ENCODE measurements around the gene GOLGA8M.
"Not testable (repeated sequence)": the region's sequence is repeated elsewhere in the genome, so short reads cannot be mapped to it uniquely, and the experiment has no call there.

Gene GOLGA8M

DNA sequence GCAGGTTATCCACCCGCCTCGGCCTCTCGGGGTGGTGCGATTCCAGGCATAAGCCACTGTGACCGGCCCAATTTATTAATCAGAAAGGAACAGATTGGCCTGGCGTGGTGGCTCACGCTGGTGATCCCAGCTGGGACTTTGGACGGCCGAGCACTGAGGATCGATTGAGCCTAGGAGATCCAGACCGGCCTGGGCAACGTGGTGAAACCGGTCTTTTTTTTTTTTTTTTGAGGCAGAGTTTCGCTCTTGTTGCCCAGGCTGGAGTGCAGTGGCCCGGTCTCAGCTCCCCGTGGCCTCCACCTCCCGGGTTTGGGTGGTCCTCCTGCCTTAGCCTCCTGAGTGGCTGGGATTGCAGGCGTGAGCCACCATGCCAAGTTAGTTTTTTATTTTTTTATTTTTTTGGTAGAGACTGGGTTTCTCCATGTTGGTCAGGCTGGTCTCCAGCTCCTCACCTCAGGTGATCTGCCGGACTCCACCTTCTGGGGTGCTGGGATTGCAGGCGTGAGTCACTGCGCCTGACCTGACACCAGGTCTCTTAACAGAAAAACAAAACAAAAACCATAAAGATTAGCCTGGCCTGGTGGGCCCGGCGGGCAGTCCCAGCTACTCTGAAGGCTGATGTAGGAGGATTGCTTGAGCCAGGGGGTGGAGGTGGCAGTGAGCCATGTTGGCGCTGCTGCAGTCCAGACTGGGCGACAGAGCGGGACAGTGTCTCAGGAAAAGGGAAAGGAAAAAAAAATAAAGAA is 18.0 kb downstream of the GOLGA8M start:
- not testable (repeated sequence) for DNase-seq (ENCODE audit: low read depth); H3K4me3 ChIP-seq (ENCODE audit: low read length)

DNA sequence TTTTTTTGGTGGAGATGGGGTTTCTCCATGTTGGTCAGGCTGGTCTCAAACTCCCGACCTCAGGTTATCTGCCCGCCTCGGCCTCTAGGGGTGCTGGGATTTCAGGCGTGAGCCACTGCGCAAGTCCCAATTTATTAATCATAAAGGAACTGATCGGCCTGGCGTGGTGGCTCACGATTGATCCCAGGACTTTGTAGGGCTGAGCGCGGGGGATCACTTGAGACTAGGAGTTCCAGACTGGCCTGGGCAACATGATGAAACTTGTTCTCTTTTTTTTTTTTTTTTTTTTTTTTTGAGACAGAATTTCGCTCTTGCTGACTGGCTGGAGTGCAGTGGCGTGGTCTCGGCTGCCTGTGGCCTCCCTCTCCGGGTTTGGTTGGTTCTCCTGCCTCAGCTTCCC is 19.2 kb downstream of the GOLGA8M start:
- not testable (repeated sequence) for DNase-seq (ENCODE audit: low read depth); H3K4me3 ChIP-seq (ENCODE audit: low read length)

DNA sequence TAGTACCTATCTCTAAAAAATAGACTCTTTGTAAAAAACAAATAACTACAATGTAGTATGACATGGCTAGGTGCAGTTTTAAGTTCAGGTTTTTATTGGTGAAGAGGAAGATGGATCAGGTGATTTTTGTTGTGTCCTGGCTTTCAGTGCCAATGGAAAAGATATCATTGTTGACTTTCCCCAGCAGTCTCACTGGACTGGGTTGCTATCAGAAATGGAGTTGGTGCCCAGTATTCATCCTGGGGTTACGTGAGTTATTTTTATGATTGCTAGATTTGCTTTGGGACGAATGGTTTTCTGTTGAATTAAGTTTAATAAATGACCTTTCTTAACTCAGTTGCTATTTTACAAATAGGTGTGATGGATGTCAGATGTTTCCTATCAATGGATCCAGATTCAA is 38.7 kb downstream of the GOLGA8M start:
- not testable (repeated sequence) for DNase-seq (ENCODE audit: low read depth); H3K4me3 ChIP-seq (ENCODE audit: low read length)

DNA sequence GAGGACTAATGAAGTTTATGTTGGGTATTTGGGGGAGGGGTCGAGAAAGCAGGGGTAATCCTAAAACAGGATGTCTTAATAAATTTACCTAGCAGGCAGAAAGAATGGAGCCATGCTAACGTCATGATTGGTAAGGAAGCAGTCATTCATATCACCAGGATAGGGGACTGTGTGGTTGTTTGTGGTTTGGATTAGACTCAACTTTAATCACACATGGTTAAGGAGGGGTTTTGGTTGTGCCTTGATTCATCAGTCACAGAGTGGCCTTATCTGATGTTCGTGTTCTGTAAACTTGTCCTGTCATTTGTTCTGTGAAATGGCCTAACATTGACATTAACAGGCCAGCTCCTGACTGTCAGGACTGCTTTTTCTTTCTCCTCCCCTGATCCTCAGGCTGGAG is 40.1 kb downstream of the GOLGA8M start:
- not testable (repeated sequence) for DNase-seq (ENCODE audit: low read depth); H3K4me3 ChIP-seq (ENCODE audit: low read length)

DNA sequence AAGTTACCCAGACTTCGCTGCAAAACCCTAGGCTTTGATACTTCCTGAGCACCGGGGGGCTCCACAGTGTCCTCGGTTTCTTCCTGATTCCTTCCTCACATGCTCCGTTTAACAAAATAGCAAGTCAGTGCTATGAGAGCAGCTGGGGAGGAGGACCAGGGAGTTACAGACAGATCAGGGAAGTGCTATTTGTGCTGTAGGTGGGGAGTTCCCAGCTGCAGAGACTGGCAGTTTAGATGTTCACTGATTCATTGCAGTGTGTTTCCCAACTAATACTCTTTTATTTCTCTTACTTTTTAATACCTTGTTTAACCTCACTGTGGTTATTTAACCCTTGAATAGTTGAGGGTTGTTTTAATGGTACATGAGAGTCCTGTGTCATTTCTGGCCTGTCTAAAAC is 45.8 kb downstream of the GOLGA8M start:
- not testable (repeated sequence) for H3K4me3 ChIP-seq (ENCODE audit: low read length); DNase-seq (ENCODE audit: low read depth)

DNA sequence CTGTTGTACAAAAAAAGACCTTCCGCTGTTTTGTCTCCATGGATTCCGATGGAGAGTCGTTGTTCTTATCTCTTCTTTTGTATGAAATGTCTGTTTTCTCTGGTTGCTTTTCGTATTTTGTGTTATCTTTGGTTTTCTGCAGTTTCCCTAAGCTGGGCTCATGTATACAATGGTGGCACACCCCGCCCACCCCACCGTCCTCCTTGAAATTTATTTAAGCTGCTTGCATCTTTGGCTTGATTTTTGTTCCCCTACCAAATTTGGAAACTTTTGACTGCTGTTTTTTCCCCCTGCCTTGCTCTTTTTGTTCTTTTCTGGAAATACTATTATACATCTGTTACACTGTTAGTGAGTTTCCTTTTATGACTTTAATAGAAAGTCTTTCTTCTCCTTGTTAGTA is 47.6 kb downstream of the GOLGA8M start:
- not testable (repeated sequence) for DNase-seq (ENCODE audit: low read depth); H3K4me3 ChIP-seq (ENCODE audit: low read length)

DNA sequence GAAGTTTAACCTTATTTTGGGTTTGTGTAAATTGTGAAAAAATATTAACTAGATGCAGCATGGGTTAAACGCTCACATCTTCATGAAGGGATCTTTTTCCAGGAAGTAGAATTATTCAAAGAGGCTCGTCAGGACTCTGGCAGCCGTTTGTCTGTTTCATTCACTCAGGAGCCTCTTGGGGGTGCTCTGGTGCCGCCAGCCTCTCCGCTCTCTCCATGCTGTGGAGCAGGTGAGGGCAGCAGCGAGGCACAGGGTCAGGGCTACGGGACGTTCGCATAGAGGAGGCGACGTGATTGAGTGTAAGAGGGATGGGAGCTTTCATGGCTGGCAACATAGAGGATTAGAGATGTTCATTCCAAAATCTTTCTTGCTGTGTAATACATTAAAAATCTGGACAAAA is 48.5 kb downstream of the GOLGA8M start:
- H3K4me3 ChIP-seq (ENCODE audit: low read length); DNase-seq (ENCODE audit: low read depth): not testable (repeated sequence)

DNA sequence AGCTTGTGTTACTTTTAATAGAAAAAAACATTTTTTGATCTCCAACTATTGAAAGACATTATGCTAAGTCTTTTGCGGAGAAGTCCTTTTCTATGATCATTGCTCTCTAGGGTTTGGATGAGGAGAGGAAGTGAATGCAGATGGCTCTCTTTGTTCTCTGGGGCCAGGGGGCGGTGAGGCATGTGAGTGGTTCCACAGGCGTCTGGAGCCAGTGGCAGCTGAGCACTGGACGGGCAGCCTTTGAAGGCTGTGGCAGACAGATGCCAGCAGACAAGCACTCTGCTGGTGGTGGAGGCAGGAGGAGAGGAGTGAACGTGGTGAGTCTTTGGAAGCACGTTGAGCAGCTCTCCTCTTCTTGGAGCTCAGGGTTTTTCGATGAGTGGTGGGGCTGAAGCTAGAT is 51.5 kb downstream of the GOLGA8M start:
- DNase-seq (ENCODE audit: low read depth); H3K4me3 ChIP-seq (ENCODE audit: low read length): not testable (repeated sequence)

DNA sequence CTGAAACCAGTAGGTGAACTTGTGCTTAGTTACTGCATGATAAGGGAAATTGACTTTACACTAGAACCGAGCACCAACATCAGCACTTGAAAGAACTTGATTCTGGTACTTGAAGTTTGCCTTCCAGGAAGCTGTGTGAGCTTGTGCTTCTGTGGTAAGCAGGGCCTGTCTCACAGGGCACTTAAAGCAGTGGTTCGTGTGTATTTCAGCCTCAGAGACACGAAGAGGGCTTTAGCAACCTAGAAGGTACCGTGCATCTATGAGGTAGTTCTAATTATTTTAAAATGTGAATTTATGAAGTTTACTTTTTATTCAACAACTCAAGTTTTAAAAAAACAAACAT is 56.2 kb downstream of the GOLGA8M start:
- H3K4me3 ChIP-seq (ENCODE audit: low read length); DNase-seq (ENCODE audit: low read depth): not testable (repeated sequence)

DNA sequence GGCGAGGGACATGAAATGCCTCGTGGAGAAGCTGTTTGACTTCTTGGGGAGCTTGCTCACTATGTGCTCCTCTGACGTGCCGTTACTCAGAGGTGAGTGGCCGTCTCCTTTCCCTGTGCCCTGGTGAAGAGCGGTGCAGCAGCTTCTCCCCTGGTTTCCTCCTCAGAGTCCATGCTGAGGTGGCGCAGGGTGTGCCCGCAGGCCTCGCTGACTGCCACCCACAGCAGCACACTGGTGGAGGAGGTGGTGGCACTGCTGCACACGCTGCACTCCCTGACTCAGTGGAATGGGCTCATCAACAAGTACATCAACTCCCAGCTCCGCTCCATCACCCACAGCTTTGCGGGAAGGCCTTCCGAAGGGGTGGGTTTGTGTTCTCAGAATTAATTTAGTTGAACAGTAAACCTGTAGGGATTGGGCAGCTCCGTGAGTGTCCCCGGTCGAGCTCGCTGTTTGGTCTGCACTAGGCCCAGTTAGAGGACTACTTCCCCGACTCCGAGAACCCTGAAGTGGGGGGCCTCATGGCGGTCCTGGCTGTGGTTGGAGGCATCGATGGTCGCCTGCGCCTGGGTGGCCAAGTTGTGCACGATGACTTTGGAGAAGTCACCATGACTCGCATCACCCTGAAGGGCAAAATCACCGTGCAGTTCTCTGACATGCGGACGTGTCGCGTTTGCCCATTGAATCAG is 56.7 kb downstream of the GOLGA8M start:
- not testable (repeated sequence) for DNase-seq (ENCODE audit: low read depth); H3K4me3 ChIP-seq (ENCODE audit: low read length)

DNA sequence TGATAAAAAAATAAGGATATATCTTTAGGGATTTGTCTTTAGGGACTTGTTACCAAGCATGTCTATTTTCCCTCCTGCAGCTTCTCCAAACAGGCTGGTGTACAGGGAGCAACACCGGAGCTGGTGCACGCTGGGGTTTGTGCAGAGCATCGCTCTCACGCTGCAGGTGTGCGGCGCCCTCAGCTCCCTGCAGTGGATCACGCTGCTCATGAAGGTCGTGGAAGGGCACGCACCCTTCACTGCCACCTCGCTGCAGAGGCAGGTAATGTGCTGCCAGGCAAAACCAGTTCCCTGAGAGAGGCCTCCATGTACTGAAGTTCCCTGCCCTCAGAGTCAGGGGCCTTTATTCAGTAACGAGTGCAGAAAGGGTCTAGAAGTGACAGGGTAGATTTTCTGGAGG is 58.0 kb downstream of the GOLGA8M start:
- DNase-seq (ENCODE audit: low read depth); H3K4me3 ChIP-seq (ENCODE audit: low read length): not testable (repeated sequence)

DNA sequence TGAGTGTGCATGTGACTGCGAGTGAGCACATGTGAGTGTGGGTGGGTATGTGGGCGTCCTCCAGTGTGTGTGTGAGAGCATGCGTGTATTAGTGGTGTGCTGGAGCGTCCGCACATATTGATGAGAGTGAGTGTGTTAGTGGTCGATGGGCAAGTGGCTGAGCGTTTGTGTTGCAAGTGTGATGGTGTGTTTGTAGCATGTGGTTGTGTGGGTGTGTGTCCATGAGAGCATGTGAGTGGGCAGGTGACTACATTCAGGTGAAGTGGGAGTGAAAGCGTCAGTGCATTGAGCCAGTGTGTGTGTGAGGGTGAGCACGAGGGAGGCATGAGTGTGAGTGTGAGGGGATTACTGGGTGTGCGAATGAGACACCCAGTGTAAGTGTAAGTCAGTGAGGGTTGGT is 59.7 kb downstream of the GOLGA8M start:
- not testable (repeated sequence) for DNase-seq (ENCODE audit: low read depth); H3K4me3 ChIP-seq (ENCODE audit: low read length)
